HG03439 (cell line): ENCODE data around the gene CCSER1.
"Not testable (repeated sequence)": the region's sequence is repeated elsewhere in the genome, so short reads cannot be mapped to it uniquely, and the experiment has no call there.

ENCODE experiments used
- ATAC-seq: cut with Tn5 transposase; IDR thresholded peaks from one replicate; pipeline ENCODE4 v1.9.1; 2021; ENCODE audit warnings: mild to moderate bottlenecking, moderate library complexity; ENCODE audit not compliant: unreplicated experiment

Gene CCSER1

GRCh38 chr4:90281541-90282355 is 154.6 kb downstream of the CCSER1 start:
- no peak for ATAC-seq

GRCh38 chr4:90290345-90290744 is 163.2 kb downstream of the CCSER1 start:
- ATAC-seq, result no peak

GRCh38 chr4:90292438-90292837 is 165.2 kb downstream of the CCSER1 start:
- ATAC-seq, result no peak

GRCh38 chr4:90293320-90293719 is 166.1 kb downstream of the CCSER1 start:
- no peak for ATAC-seq

- ATAC-seq, result no peak
Observed at GRCh38 chr4:90299373-90299772, 172.2 kb downstream of the CCSER1 start.

GRCh38 chr4:90306810-90307209 is 179.6 kb downstream of the CCSER1 start:
- no peak for ATAC-seq

- ATAC-seq, result not testable (repeated sequence)
Observed at GRCh38 chr4:90317140-90317539, 189.9 kb downstream of the CCSER1 start.

GRCh38 chr4:90317785-90318184 is 190.6 kb downstream of the CCSER1 start:
- no peak for ATAC-seq

GRCh38 chr4:90318193-90318592 is 191.0 kb downstream of the CCSER1 start:
- ATAC-seq, result no peak

GRCh38 chr4:90328558-90328957 is 201.4 kb downstream of the CCSER1 start:
- no peak for ATAC-seq

- ATAC-seq, result no peak
Observed at GRCh38 chr4:90330546-90330945, 203.4 kb downstream of the CCSER1 start.

- no peak for ATAC-seq
Observed at GRCh38 chr4:90345549-90346215, 218.5 kb downstream of the CCSER1 start.

GRCh38 chr4:90349636-90350035 is 222.4 kb downstream of the CCSER1 start:
- ATAC-seq, result no peak

GRCh38 chr4:90357117-90357710 is 230.0 kb downstream of the CCSER1 start:
- no peak for ATAC-seq

GRCh38 chr4:90375081-90375480 is 247.9 kb downstream of the CCSER1 start:
- no peak for ATAC-seq

- ATAC-seq, result no peak
Observed at GRCh38 chr4:90393215-90393614, 266.0 kb downstream of the CCSER1 start.

GRCh38 chr4:90403781-90404180 is 276.6 kb downstream of the CCSER1 start:
- ATAC-seq, result no peak

GRCh38 chr4:90407897-90408296 is 280.7 kb downstream of the CCSER1 start:
- ATAC-seq, result not testable (repeated sequence)

- ATAC-seq, result not testable (repeated sequence)
Observed at GRCh38 chr4:90412786-90413185, 285.6 kb downstream of the CCSER1 start.

- ATAC-seq, result no peak
Observed at GRCh38 chr4:90415116-90415515, 287.9 kb downstream of the CCSER1 start.

- ATAC-seq, result peak; percentile 86
Observed at GRCh38 chr4:90419124-90419711, 292.0 kb downstream of the CCSER1 start.

- no peak for ATAC-seq
Observed at GRCh38 chr4:90421161-90421560, 294.0 kb downstream of the CCSER1 start.
